Endothelial cell of umbilical vein (primary cell): Measurements from ENCODE around the gene BMPR1A. TPM values are rescaled to one million over a fixed set of nuclear protein-coding genes. Genes with fewer than 3 reads are reported as not detected.

Experiments
- BruUV-seq: library from RNA; stranded (reverse); fragments of 400-500 nt; replicated peaks from 2 replicates; lab custom pipeline; 2021; lab: Mats Ljungman, UMichigan
- CTCF ChIA-PET: fragments of 300-600, 350-600 bp; sonication (Branson Sonifier 250); formaldehyde crosslinking; loops from one replicate; lab custom pipeline; 2021; ENCODE audit warnings: antibody characterized with exemption, inconsistent platforms; lab: Charles Lee
- POLR2A ChIA-PET: fragments of 300-600, 350-600 bp; sonication (Branson Sonifier 250); formaldehyde crosslinking; loops from one replicate; lab custom pipeline; 2021; ENCODE audit warnings: antibody characterized with exemption, inconsistent platforms; lab: Charles Lee
- DNase-seq: peaks from one replicate; pipeline ENCODE4 v3.0.0-alpha.2; 2011; ENCODE audit warnings: low read depth, low spot score
- FAIRE-seq: peaks from 2 replicates; lab custom pipeline; 2011; peaks lifted over from hg19 to GRCh38; lab: Jason Lieb, UNC
- H2AFZ ChIP-seq: 2 replicates; pipeline ENCODE4 v1.6.0; 2012; ENCODE audit warnings: low read depth, low read length, control low read depth, inconsistent platforms
- H3K27ac ChIP-seq: 2 replicates; pipeline ENCODE4 v1.5.1; 2011; ENCODE audit warnings: low read depth, mild to moderate bottlenecking, control low read depth, low read length, moderate library complexity; ENCODE audit not compliant: insufficient read depth
- H3K27me3 ChIP-seq, 2 experiments: 2 replicates each; pipeline versions ENCODE4 v1.6.0 to v1.6.1; 2011; ENCODE audit warnings: low read length in 2 of 2, mixed read lengths in 1 of 2; ENCODE audit not compliant: control insufficient read depth in 2 of 2, insufficient read depth in 2 of 2
- H3K36me3 ChIP-seq, 2 experiments: 2 replicates in 1 of 2; 3 replicates in 1 of 2; pipeline ENCODE4 v1.5.1; 2011; ENCODE audit warnings: low read length in 2 of 2, mild to moderate bottlenecking in 1 of 2, moderate library complexity in 1 of 2; ENCODE audit not compliant: control insufficient read depth in 2 of 2, insufficient read depth in 2 of 2; ENCODE audit errors: extremely low read depth in 1 of 2
- H3K4me1 ChIP-seq: 3 replicates; pipeline ENCODE4 v1.5.1; 2011; ENCODE audit warnings: mild to moderate bottlenecking, low read length; ENCODE audit not compliant: control insufficient read depth, insufficient read depth; ENCODE audit errors: extremely low read depth
- H3K4me2 ChIP-seq: 2 replicates; pipeline ENCODE4 v1.6.1; 2011; ENCODE audit warnings: low read length, control low read depth, mixed read lengths; ENCODE audit not compliant: insufficient read depth
- H3K4me3 ChIP-seq, 3 experiments: fragments of 200-600 bp in 1 of 3; sonication (generic), shearing (Covaris generic) in 1 of 3; replicated peaks in 1 of 3; 2 replicates each; pipeline ENCODE4 v1.5.1; 2011 to 2016; ENCODE audit warnings: control low read depth in 3 of 3, low read length in 3 of 3, mild to moderate bottlenecking in 2 of 3, inconsistent platforms in 1 of 3, low read depth in 1 of 3, moderate library complexity in 1 of 3; ENCODE audit not compliant: insufficient read depth in 1 of 3
- H3K79me2 ChIP-seq: 2 replicates; pipeline ENCODE4 v1.6.0; 2012; ENCODE audit warnings: low read length, inconsistent platforms; ENCODE audit not compliant: control insufficient read depth, insufficient read depth
- H3K9ac ChIP-seq: replicated peaks from 2 replicates; pipeline ENCODE3; 2011; ENCODE audit warnings: low read length, control low read depth; ENCODE audit not compliant: insufficient read depth; ENCODE audit errors: extremely low read depth
- H3K9me1 ChIP-seq: replicated peaks from 3 replicates; pipeline ENCODE4 v1.6.0; 2011; ENCODE audit warnings: mild to moderate bottlenecking, low read length; ENCODE audit not compliant: control insufficient read depth, insufficient read depth; ENCODE audit errors: extremely low read depth
- H3K9me3 ChIP-seq: replicated peaks from 2 replicates; pipeline ENCODE4 v1.5.1; 2012; ENCODE audit warnings: low read length, inconsistent platforms; ENCODE audit not compliant: control insufficient read depth, insufficient read depth
- H4K20me1 ChIP-seq: replicated peaks from 2 replicates; pipeline ENCODE3; 2011; ENCODE audit warnings: mild to moderate bottlenecking, low read length; ENCODE audit not compliant: control insufficient read depth, insufficient read depth; ENCODE audit errors: extremely low read depth
- EZH2 ChIP-seq: IDR thresholded peaks from 2 replicates; pipeline ENCODE4 v1.6.1; 2012; ENCODE audit warnings: borderline replicate concordance, low read depth, mild to moderate bottlenecking, moderate library complexity, low read length, inconsistent platforms; ENCODE audit not compliant: severe bottlenecking
- FOS ChIP-seq: IDR thresholded peaks from 2 replicates; pipeline ENCODE4 v1.6.1; 2011; ENCODE audit warnings: mild to moderate bottlenecking, low read length, moderate library complexity, borderline replicate concordance; ENCODE audit not compliant: insufficient read depth
- GATA2 ChIP-seq: IDR thresholded peaks from 2 replicates; pipeline ENCODE4 v1.7.0; 2011; ENCODE audit warnings: low read depth, mild to moderate bottlenecking, moderate library complexity, mixed read lengths, low read length; ENCODE audit not compliant: insufficient read length, insufficient read depth
- JUN ChIP-seq: IDR thresholded peaks from 2 replicates; pipeline ENCODE4 v1.6.1; 2011; ENCODE audit warnings: borderline replicate concordance, low read depth; ENCODE audit not compliant: insufficient read length, insufficient read depth
- MYC ChIP-seq: IDR thresholded peaks from one replicate; pipeline ENCODE4 v1.6.1; 2011; ENCODE audit warnings: mild to moderate bottlenecking, low read depth, low read length
- POLR2A ChIP-seq: IDR thresholded peaks from 2 replicates; pipeline ENCODE4 v1.6.1; 2012; ENCODE audit warnings: low read depth, mild to moderate bottlenecking, control low read depth, low read length
- POLR2AphosphoS5 ChIP-seq: IDR thresholded peaks from 2 replicates; pipeline ENCODE4 v1.6.1; 2012; ENCODE audit warnings: low read depth, mild to moderate bottlenecking, control low read depth, low read length, moderate library complexity; ENCODE audit not compliant: insufficient read depth
- dilution Hi-C: fragments of 300-500 bp; cut with MboI; formaldehyde crosslinking; loops from one replicate; pipeline ENCODE4 v1.15.0; 2019; ENCODE audit warnings: low sequenced_read_pairs; ENCODE audit not compliant: extremely low pct_ligation_motif_present
- intact Hi-C: fragments of 100-400 bp; cut with micrococcal nuclease; formaldehyde crosslinking; loops from one replicate; pipeline ENCODE4 v1.10.0; 2022
- polyA plus RNA-seq, 4 experiments: library from polyadenylated mRNA; depleted of rRNA in 3 of 4; stranded (reverse) in 3 of 4; unstranded in 1 of 4; fragments of >200 nt; gene quantifications; 2 replicates each; pipeline versions ENCODE4 v1.2.1 to v1.2.3, GENCODE V29; 2011 to 2012; ENCODE audit warnings: missing spikeins in 1 of 4
- total RNA-seq: library from RNA; stranded (reverse); gene quantifications from 2 replicates; pipeline ENCODE4 v1.2.3, GENCODE V29; 2021
- TF ChIP-seq, protein P1 (sequence below), 2 donors: IDR thresholded peaks; 1 replicate in 1 of 2; 2 replicates in 1 of 2; pipeline ENCODE4 v1.5.1; 2011; ENCODE audit warnings: low read length in 2 of 2, mild to moderate bottlenecking in 2 of 2, moderate library complexity in 2 of 2, control low read depth in 1 of 2, inconsistent platforms in 1 of 2, low read depth in 1 of 2; ENCODE audit not compliant: insufficient read depth in 1 of 2; ENCODE audit errors: extremely low read depth in 1 of 2
- TF ChIP-seq, protein P2 (sequence below): IDR thresholded peaks from 2 replicates; pipeline ENCODE4 v1.6.1; 2011; ENCODE audit not compliant: insufficient read depth, insufficient read length

The BMPR1A gene
- total and polyA plus RNA-seq, 2 donors (not counting 3 experiments of a cell fraction or from before 2014, with no cell fraction given), result not detected

DNA sequence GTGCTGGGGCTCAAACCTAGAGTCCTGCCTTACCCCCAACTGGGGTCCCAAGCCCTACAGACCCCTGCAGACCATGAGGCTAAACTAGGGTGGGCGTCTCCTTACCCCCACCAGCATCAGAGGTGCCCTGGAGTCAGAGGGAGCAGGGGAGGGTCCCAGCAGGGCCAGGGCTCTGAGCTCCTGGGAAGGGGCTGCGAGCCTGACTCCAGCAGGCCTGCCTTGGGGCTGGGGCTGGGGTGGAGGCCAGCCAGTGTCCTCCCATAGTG, 203.3 kb downstream of the BMPR1A start:
- peaks cover 51% of the 10 kb centered on the region for H3K4me1 ChIP-seq
- H3K9me3 ChIP-seq, result no peaks in the 10 kb centered on the region
- intact Hi-C loops (loop anchor here (1.0 to 10.0 kb wide), 5 partner anchors 20 to 1925 kb away; partner anchors contain the start of genes GLUD1, SHLD2 and STAMBPL1), dilution Hi-C loops (no loop called here)
- POLR2A ChIA-PET, result interaction anchor here (0.6 to 3.1 kb wide), 2 partner anchors 14 to 945 kb away, joined by 3 to 13 read pairs; no protein-coding TSS in a partner anchor
- peaks cover 34% of the 10 kb centered on the region for H3K79me2 ChIP-seq
- no peaks in the 10 kb centered on the region for H4K20me1 ChIP-seq
- no peak overlapping the region for H2AFZ ChIP-seq
- BruUV-seq, result no TSS peak
- no peaks in the 10 kb centered on the region for H3K9me1 ChIP-seq
- CTCF ChIA-PET, result interaction anchor here (0.9 to 8.7 kb wide), 5 partner anchors 8 to 133 kb away, joined by 3 to 325 read pairs (median 4); partner anchors contain the start of gene ADIRF
- no peak overlapping the region for H3K4me3 ChIP-seq
- TF ChIP-seq FOS (no peak), POLR2A (no peak), EZH2 (no peak), POLR2AphosphoS5 (no peak), JUN (no peak), GATA2 (no peak), MYC (no peak)
- TF ChIP-seq, protein P1, sequence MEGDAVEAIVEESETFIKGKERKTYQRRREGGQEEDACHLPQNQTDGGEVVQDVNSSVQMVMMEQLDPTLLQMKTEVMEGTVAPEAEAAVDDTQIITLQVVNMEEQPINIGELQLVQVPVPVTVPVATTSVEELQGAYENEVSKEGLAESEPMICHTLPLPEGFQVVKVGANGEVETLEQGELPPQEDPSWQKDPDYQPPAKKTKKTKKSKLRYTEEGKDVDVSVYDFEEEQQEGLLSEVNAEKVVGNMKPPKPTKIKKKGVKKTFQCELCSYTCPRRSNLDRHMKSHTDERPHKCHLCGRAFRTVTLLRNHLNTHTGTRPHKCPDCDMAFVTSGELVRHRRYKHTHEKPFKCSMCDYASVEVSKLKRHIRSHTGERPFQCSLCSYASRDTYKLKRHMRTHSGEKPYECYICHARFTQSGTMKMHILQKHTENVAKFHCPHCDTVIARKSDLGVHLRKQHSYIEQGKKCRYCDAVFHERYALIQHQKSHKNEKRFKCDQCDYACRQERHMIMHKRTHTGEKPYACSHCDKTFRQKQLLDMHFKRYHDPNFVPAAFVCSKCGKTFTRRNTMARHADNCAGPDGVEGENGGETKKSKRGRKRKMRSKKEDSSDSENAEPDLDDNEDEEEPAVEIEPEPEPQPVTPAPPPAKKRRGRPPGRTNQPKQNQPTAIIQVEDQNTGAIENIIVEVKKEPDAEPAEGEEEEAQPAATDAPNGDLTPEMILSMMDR (IDR thresholded peaks at IDR 0.05; ENCODE audit: extremely low read depth in 1 of 2, insufficient read depth in 1 of 2, low read depth in 1 of 2, low read length in 2 of 2), result no peak
- TF ChIP-seq, protein P2, sequence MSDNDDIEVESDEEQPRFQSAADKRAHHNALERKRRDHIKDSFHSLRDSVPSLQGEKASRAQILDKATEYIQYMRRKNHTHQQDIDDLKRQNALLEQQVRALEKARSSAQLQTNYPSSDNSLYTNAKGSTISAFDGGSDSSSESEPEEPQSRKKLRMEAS, result no peak
- no peak for DNase-seq
- peak overlapping the region; percentile 78 for H3K27ac ChIP-seq
- H3K4me2 ChIP-seq, result peak overlapping the region; percentile 33
- no peaks in the 10 kb centered on the region for H3K27me3 ChIP-seq
- peak overlapping the region; percentile 44 for H3K9ac ChIP-seq
- no peaks in the 10 kb centered on the region for H3K36me3 ChIP-seq
- no peak for FAIRE-seq
